Fibroblast of lung (primary cell): ENCODE results near the gene COL2A1. TPM values are rescaled to one million over a fixed set of nuclear protein-coding genes. Genes with fewer than 3 reads are reported as not detected.

ENCODE experiments used
- DNase-seq, 2 donors: peaks; one replicate each; pipeline versions ENCODE4 v3.0.0 to v3.0.0-alpha.2; 2010; ENCODE audit warnings: low read depth in 2 of 2
- H2AFZ ChIP-seq: 2 replicates; pipeline ENCODE4 v1.5.1; 2012; ENCODE audit warnings: low read length, control low read depth, inconsistent platforms
- H3K27ac ChIP-seq: 2 replicates; pipeline ENCODE4 v1.5.1; 2011; ENCODE audit warnings: low read length, control low read depth; ENCODE audit not compliant: insufficient read depth
- H3K27me3 ChIP-seq: 2 replicates; pipeline ENCODE4 v1.5.1; 2011; ENCODE audit warnings: mild to moderate bottlenecking, low read length; ENCODE audit not compliant: control insufficient read depth, insufficient read depth
- H3K36me3 ChIP-seq: 2 replicates; pipeline ENCODE4 v1.5.1; 2011; ENCODE audit warnings: low read length; ENCODE audit not compliant: control insufficient read depth, insufficient read depth
- H3K4me1 ChIP-seq: 2 replicates; pipeline ENCODE4 v1.5.1; 2011; ENCODE audit warnings: low read length; ENCODE audit not compliant: control insufficient read depth, insufficient read depth; ENCODE audit errors: extremely low read depth
- H3K4me2 ChIP-seq: 2 replicates; pipeline ENCODE4 v1.5.1; 2011; ENCODE audit warnings: low read length, control low read depth; ENCODE audit not compliant: insufficient read depth; ENCODE audit errors: extremely low read depth
- H3K4me3 ChIP-seq, 4 experiments: fragments of 200-600 bp in 1 of 4; sonication (generic) in 1 of 4; replicated peaks in 1 of 4; 2 replicates each; pipeline ENCODE4 v1.5.1; 2011 to 2016; ENCODE audit warnings: low read length in 4 of 4, low read depth in 3 of 4, mild to moderate bottlenecking in 3 of 4, control low read depth in 2 of 4, inconsistent platforms in 1 of 4, mixed read lengths in 1 of 4; ENCODE audit not compliant: insufficient read depth in 1 of 4; ENCODE audit errors: control extremely low read depth in 1 of 4
- H3K79me2 ChIP-seq: 2 replicates; pipeline ENCODE4 v1.5.1; 2012; ENCODE audit warnings: mild to moderate bottlenecking, low read length, inconsistent platforms; ENCODE audit not compliant: control insufficient read depth, insufficient read depth
- H3K9ac ChIP-seq: 2 replicates; pipeline ENCODE4 v1.5.1; 2011; ENCODE audit warnings: mild to moderate bottlenecking, low read length, control low read depth; ENCODE audit not compliant: insufficient read depth
- H3K9me3 ChIP-seq: 2 replicates; pipeline ENCODE4 v1.5.1; 2012; ENCODE audit warnings: low read depth, low read length; ENCODE audit not compliant: control insufficient read depth, insufficient read depth
- H4K20me1 ChIP-seq: 2 replicates; pipeline ENCODE4 v1.5.1; 2011; ENCODE audit warnings: low read length; ENCODE audit not compliant: control insufficient read depth, insufficient read depth; ENCODE audit errors: extremely low read depth
- EZH2 ChIP-seq: IDR thresholded peaks from 2 replicates; pipeline ENCODE4 v1.5.1; 2012; ENCODE audit warnings: low read length, control low read depth, mild to moderate bottlenecking; ENCODE audit errors: missing control alignments
- polyA plus RNA-seq, 2 donors: library from polyadenylated mRNA; depleted of rRNA in 1 of 2; stranded (reverse) in 1 of 2; unstranded in 1 of 2; fragments of >200 nt; gene quantifications; 2 replicates each; pipeline ENCODE4 v1.2.1, GENCODE V29; 2011 to 2012; ENCODE audit warnings: missing spikeins in 1 of 2
- total RNA-seq: library from RNA; depleted of rRNA; stranded (reverse); fragments of >200 nt; gene quantifications from 2 replicates; pipeline ENCODE4 v1.2.1, GENCODE V29; 2014
- TF ChIP-seq, protein P1 (sequence below), 2 donors: IDR thresholded peaks in 1 of 2; conservative IDR thresholded peaks in 1 of 2; 1 replicate in 1 of 2; 2 replicates in 1 of 2; pipeline ENCODE4 v1.5.1; 2011 to 2012; ENCODE audit warnings: low read length in 2 of 2, control low read depth in 1 of 2, inconsistent platforms in 1 of 2, low read depth in 1 of 2, mild to moderate bottlenecking in 1 of 2

COL2A1 gene
- total and polyA plus RNA-seq, 2 donors (not counting 1 experiment from before 2014, with no cell fraction given) = not detected

- no peaks in the 10 kb centered on the region for H3K9me3 ChIP-seq
- DNase-seq = no peak
- no peak overlapping the region for H3K27ac ChIP-seq
- no peak overlapping the region for H3K9ac ChIP-seq
- H3K4me3 ChIP-seq = no peak overlapping the region
- peaks cover 1% of the 10 kb centered on the region for H4K20me1 ChIP-seq
- no peak overlapping the region for H2AFZ ChIP-seq
- no peak overlapping the region for H3K4me2 ChIP-seq
- no peaks in the 10 kb centered on the region for H3K36me3 ChIP-seq
- no peak for TF ChIP-seq EZH2
- TF ChIP-seq, protein P1, sequence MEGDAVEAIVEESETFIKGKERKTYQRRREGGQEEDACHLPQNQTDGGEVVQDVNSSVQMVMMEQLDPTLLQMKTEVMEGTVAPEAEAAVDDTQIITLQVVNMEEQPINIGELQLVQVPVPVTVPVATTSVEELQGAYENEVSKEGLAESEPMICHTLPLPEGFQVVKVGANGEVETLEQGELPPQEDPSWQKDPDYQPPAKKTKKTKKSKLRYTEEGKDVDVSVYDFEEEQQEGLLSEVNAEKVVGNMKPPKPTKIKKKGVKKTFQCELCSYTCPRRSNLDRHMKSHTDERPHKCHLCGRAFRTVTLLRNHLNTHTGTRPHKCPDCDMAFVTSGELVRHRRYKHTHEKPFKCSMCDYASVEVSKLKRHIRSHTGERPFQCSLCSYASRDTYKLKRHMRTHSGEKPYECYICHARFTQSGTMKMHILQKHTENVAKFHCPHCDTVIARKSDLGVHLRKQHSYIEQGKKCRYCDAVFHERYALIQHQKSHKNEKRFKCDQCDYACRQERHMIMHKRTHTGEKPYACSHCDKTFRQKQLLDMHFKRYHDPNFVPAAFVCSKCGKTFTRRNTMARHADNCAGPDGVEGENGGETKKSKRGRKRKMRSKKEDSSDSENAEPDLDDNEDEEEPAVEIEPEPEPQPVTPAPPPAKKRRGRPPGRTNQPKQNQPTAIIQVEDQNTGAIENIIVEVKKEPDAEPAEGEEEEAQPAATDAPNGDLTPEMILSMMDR (conservative IDR thresholded peaks at IDR 0.05 in 1 of 2, IDR thresholded peaks at IDR 0.05 in 1 of 2; ENCODE audit: low read depth in 1 of 2, low read length in 2 of 2) = no peak
- H3K27me3 ChIP-seq = peaks cover 26% of the 10 kb centered on the region
- no peaks in the 10 kb centered on the region for H3K4me1 ChIP-seq
- H3K79me2 ChIP-seq = no peaks in the 10 kb centered on the region
Measured at GRCh38 chr12:47986832-47987231, 17.4 kb downstream of the COL2A1 start.

GRCh38 chr12:47986291-47986660 lies 18.0 kb downstream of the COL2A1 start:
- H3K9me3 ChIP-seq = no peaks in the 10 kb centered on the region
- DNase-seq = no peak
- peaks cover 21% of the 10 kb centered on the region for H3K27me3 ChIP-seq
- no peak overlapping the region for H3K4me2 ChIP-seq
- no peak overlapping the region for H3K27ac ChIP-seq
- peaks cover under 1% of the 10 kb centered on the region for H4K20me1 ChIP-seq
- TF ChIP-seq EZH2 = no peak
- TF ChIP-seq, protein P1 (conservative IDR thresholded peaks at IDR 0.05 in 1 of 2, IDR thresholded peaks at IDR 0.05 in 1 of 2; ENCODE audit: low read depth in 1 of 2, low read length in 2 of 2) = no peak
- no peaks in the 10 kb centered on the region for H3K36me3 ChIP-seq
- H3K4me3 ChIP-seq = no peak overlapping the region
- H3K9ac ChIP-seq = no peak overlapping the region
- H2AFZ ChIP-seq = no peak overlapping the region
- H3K4me1 ChIP-seq = no peaks in the 10 kb centered on the region
- H3K79me2 ChIP-seq = no peaks in the 10 kb centered on the region

DNA sequence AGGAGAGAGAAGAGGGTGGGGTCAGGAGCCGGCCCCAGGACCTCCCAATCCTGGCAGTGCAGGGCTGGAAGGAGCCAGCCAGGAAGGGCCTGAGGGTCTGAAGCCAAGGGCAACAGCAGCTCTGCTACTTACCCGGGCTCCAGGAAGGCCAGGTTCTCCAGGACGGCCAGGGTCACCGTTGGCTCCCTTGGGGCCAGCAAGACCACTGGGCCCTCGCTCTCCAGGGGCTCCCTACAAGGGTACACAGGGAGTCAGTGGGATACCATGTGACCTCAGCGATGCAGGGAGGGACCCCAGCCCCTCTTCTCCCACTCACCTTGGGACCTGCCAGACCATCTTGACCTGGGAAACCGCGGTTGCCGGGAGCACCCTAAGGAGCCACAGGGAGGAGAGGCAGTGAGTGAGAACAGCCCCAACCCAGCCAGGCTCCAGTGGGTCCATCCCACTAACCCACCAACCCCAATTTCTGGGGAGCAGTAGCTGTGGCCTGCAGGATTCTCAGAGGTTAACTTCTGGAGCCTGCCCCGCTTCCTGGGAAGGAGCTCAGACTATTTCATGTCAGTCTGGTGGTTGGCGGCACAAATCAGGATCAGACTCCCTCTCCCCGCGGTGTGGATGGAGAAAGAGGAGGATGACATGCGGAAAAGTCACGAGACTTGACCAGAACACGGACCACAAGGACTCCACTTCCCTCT lies 18.5 kb downstream of the COL2A1 start:
- Histone ChIP-seq H3K36me3 (no peaks in the 10 kb centered on the region), H3K79me2 (no peaks in the 10 kb centered on the region), H3K9me3 (no peaks in the 10 kb centered on the region), H3K4me2 (no peak overlapping the region), H3K4me1 (no peaks in the 10 kb centered on the region), H2AFZ (no peak overlapping the region), H4K20me1 (no peaks in the 10 kb centered on the region), H3K9ac (no peak overlapping the region), H3K4me3 (no peak overlapping the region), H3K27ac (no peak overlapping the region), H3K27me3 (peaks cover 21% of the 10 kb centered on the region)
- no peak for DNase-seq
- TF ChIP-seq EZH2 = no peak
- TF ChIP-seq, protein P1 (conservative IDR thresholded peaks at IDR 0.05 in 1 of 2, IDR thresholded peaks at IDR 0.05 in 1 of 2; ENCODE audit: low read depth in 1 of 2, low read length in 2 of 2) = no peak
